ENCODE measurements around the gene DIP2B.

DIP2B gene

DNA sequence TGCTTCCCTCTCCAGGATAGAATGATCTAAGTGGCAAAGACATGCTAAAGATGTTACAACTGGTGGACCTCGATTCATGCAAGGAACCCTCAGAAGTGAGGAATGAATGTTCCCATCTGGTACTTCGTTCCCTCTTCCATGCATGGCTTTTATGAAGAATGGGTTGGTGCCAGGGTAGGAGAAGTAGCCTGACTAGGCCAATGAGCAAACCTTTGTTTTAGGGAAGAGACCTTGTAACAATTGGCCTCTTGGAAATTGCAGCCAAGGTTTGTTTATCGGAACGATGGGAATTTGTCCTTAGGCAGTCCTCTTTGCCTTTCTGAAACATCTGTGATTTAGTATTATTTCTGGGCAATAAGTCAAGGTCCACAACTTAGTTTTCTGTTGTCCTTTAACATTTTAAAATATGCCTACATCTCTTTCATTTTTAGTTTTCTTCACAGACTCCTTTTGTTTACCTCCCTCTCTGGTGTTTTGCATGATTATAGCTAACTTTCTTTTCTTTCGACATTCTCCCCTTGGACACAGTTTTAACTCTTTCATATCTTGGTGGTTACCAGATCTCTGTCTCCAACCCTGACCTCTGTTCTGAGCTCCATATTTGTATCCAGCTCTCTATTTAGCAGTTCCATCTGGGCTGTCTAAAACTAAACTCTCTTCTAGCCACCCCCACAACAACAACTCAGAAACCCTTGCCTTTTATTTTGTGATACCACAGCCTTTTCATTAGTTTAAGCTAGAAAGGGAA lies 70.0 kb downstream of the DIP2B start:
- TF ChIP-seq, protein P1, sequence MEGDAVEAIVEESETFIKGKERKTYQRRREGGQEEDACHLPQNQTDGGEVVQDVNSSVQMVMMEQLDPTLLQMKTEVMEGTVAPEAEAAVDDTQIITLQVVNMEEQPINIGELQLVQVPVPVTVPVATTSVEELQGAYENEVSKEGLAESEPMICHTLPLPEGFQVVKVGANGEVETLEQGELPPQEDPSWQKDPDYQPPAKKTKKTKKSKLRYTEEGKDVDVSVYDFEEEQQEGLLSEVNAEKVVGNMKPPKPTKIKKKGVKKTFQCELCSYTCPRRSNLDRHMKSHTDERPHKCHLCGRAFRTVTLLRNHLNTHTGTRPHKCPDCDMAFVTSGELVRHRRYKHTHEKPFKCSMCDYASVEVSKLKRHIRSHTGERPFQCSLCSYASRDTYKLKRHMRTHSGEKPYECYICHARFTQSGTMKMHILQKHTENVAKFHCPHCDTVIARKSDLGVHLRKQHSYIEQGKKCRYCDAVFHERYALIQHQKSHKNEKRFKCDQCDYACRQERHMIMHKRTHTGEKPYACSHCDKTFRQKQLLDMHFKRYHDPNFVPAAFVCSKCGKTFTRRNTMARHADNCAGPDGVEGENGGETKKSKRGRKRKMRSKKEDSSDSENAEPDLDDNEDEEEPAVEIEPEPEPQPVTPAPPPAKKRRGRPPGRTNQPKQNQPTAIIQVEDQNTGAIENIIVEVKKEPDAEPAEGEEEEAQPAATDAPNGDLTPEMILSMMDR (IDR thresholded peaks at IDR 0.05) = no peak

DNA sequence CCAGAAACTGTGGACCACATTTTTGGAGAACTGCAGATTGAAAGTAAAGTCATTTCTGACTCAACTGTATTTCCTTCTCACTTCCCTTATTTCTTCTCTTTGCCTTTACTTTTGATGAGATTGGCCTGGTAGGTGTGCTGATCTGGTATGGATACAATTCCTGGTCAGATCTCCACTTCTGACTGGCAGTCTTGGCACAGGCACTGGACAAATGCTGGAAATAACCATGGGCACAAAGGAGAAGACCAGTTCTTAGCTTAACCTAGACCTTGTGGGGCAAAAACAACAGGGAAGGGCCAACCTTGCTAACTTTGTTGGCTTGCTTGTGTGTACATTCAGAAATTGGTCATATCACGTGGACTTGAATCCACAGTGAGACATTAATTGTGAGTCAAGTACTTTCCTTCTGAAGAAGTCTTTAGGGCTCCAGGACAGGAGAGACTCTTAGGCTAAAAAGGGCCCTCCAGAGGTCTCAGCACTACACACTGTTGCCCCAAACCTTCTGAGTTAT lies 75.0 kb downstream of the DIP2B start:
- TF ChIP-seq, protein P1 (IDR thresholded peaks at IDR 0.05) = no peak

DNA sequence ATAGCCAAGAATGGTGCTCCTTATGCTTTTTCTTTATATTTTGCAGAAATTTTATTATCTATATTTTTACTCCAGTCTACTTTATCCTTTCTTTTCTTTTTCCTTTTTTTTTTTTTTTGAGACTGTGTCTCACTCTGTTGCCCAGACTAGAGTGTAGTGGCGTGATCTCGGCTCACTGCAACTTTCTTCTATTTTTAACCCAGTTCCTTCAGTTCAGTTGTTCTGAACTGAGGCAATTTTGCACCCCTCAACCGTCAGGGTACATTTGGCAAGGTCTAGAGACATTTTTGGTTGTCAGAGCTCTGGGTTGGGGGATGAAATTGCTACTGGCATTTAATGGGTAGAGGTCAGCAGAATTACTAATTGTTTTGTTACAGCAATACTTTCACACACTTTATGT lies 75.7 kb downstream of the DIP2B start:
- TF ChIP-seq, protein P1 (IDR thresholded peaks at IDR 0.05) = no peak

DNA sequence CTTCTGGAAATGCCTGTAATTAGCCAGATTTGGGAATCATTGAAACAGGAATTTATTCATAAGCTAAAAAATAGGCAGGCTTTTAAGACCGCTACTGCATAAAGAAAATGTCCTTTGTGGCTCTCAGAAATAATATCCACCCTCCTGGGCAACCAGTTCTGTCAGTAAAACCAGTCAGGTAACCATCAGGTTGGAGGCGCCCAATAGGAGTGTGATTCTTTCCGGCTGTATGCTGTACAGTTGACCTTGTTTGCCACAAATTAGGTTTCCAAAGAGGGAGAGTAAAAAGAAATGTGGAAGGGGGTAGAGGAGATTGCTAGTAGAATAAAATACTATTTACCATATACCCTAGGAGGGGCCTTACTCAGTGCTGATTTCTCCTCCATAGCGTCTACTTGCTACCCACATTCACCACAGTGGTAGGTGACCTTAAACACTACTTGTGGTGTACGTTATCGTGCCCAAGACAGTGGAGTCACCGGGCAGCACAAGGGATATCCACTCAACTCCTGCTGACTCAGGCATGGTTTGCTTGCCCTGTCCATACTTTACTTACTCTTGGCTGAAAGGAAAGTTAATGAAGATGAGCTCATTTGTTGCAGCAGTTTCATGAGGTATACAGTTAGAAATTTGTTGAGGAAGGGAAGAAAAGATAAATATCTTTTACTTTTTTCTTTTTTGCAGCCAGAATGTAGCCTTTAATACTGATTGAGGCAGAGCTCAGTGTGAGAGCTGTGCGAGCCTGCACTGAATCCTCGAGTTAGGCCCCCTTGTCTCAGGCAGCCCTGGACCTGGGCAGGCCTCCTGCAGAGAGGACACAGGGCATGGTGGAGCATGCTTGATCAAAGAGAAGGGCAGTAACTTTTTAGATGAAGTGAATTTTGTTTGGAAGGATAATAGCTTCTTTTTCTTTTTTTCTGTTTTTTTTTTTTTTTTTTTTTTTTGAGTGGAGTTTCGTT lies 76.7 kb downstream of the DIP2B start:
- TF ChIP-seq, protein P1 (IDR thresholded peaks at IDR 0.05) = no peak

- TF ChIP-seq, protein P1 (IDR thresholded peaks at IDR 0.05) = no peak
Measured at GRCh38 chr12:50584135-50584534, 79.3 kb downstream of the DIP2B start.

- TF ChIP-seq, protein P1 (IDR thresholded peaks at IDR 0.05) = no peak
Measured at GRCh38 chr12:50589650-50590435, 85.1 kb downstream of the DIP2B start.

- TF ChIP-seq, protein P1 (IDR thresholded peaks at IDR 0.05) = no peak
Measured at GRCh38 chr12:50590869-50591268, 86.1 kb downstream of the DIP2B start.

Data from LNCAP (cell line).